OCI-LY1 (cell line): ENCODE measurements around the gene LAPTM5.

Source experiments
- H2AFZ ChIP-seq: fragments of 200-600 bp; sonication (generic), shearing (Covaris generic); 2 replicates; pipeline ENCODE4 v1.6.0; 2014; ENCODE audit warnings: antibody characterized with exemption, mild to moderate bottlenecking, low read length
- H3F3A ChIP-seq: fragments of 200-600 bp; sonication (generic), shearing (Covaris generic); 2 replicates; pipeline ENCODE4 v1.6.0; 2014; ENCODE audit warnings: mild to moderate bottlenecking, antibody characterized with exemption, low read length, moderate library complexity; ENCODE audit not compliant: insufficient read depth
- H3K27ac ChIP-seq: fragments of 200-600 bp; sonication (generic); 2 replicates; pipeline ENCODE4 v1.5.1; 2014; ENCODE audit warnings: low read length, mixed run types, mild to moderate bottlenecking, low read depth; ENCODE audit not compliant: poor library complexity, severe bottlenecking
- H3K27me3 ChIP-seq: fragments of 200-600 bp; sonication (generic); 2 replicates; pipeline ENCODE4 v1.6.0; 2014; ENCODE audit warnings: antibody characterized with exemption, mild to moderate bottlenecking, low read length, moderate library complexity; ENCODE audit not compliant: insufficient read depth
- H3K36me3 ChIP-seq: fragments of 200-600 bp; sonication (generic); 2 replicates; pipeline ENCODE4 v1.6.1; 2014; ENCODE audit warnings: mild to moderate bottlenecking, antibody characterized with exemption, low read length, moderate library complexity, mixed read lengths; ENCODE audit not compliant: insufficient read depth
- H3K4me1 ChIP-seq: fragments of 200-600 bp; sonication (generic); 2 replicates; pipeline ENCODE4 v1.5.1; 2014; ENCODE audit warnings: mild to moderate bottlenecking, low read length, moderate library complexity; ENCODE audit not compliant: insufficient read depth, severe bottlenecking
- H3K4me2 ChIP-seq: fragments of 200-600 bp; sonication (generic), shearing (Covaris generic); 2 replicates; pipeline ENCODE4 v1.6.1; 2014; ENCODE audit warnings: low read length
- H3K4me3 ChIP-seq: fragments of 200-600 bp; sonication (generic); 2 replicates; pipeline ENCODE4 v1.5.1; 2014; ENCODE audit warnings: low read length, low read depth, mild to moderate bottlenecking, mixed read lengths; ENCODE audit not compliant: poor library complexity, severe bottlenecking
- H3K79me2 ChIP-seq: fragments of 200-600 bp; shearing (Covaris generic); 2 replicates; pipeline ENCODE4 v1.6.1; 2016; ENCODE audit warnings: mixed run types, low read length, mixed read lengths; ENCODE audit not compliant: insufficient read depth
- H3K9ac ChIP-seq: fragments of 200-600 bp; sonication (generic), shearing (Covaris generic); 2 replicates; pipeline ENCODE4 v1.6.1; 2014; ENCODE audit warnings: mild to moderate bottlenecking, low read length, mixed read lengths
- H3K9me2 ChIP-seq: fragments of 200-600 bp; sonication (generic), shearing (Covaris generic); 2 replicates; pipeline ENCODE4 v1.6.1; 2014; ENCODE audit warnings: low read depth, mild to moderate bottlenecking, low read length, mixed read lengths
- H3K9me3 ChIP-seq: fragments of 200-600 bp; shearing (Covaris generic); 2 replicates; pipeline ENCODE4 v1.6.1; 2014; ENCODE audit warnings: low read length, mixed read lengths
- H4K20me1 ChIP-seq: fragments of 200-600 bp; sonication (generic), shearing (Covaris generic); 2 replicates; pipeline ENCODE4 v1.6.0; 2016; ENCODE audit warnings: mild to moderate bottlenecking, low read length; ENCODE audit not compliant: insufficient read depth
- CTCF ChIP-seq: fragments of 200-600 bp; sonication (generic), shearing (Covaris generic); IDR thresholded peaks from 2 replicates; pipeline ENCODE4 v1.5.1; 2017; ENCODE audit warnings: mild to moderate bottlenecking, antibody characterized with exemption, low read length, moderate library complexity, mixed read lengths
- EZH2 ChIP-seq: fragments of 200-600 bp; sonication (generic), shearing (Covaris generic); IDR thresholded peaks from 2 replicates; pipeline ENCODE4 v1.8.0; 2017; ENCODE audit warnings: borderline replicate concordance, mixed run types, mild to moderate bottlenecking, antibody characterized with exemption, low read length, moderate library complexity, mixed read lengths

Gene LAPTM5

DNA sequence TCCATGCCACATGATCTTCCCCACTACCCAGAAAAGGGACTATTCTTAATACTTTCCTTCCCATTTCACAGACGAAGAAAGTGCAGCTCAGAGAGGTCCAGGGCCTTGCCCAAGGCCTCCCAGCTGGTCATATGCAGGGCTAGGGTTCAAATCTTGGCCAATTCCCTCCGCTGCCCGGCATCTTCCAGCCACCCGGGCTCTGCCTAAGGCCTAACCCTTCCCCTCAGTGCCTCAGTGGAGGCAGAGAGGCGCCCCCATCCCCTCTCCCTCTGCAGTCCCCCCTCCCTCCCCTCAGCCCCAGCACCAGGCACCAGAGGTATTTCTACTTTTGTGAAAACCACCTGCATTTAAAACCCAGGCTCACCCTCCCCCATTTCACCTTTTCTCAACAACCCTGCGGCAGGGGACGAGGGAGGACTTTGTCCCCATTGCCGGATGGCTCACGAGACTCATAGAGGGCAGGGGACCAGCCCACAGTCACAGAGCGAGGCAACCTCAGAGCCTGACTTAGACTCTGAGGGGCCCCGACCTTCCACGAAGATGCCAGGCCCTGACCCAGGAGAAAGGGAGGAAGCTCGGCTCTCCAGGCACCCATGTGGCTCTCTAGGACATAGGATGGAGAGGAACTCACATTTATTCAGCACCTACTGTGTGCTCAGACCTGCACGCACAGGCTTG, 12.3 kb downstream of the LAPTM5 start:
- Histone ChIP-seq H3K9me3 (no peaks in the 10 kb centered on the region), H3F3A (no peaks in the 10 kb centered on the region), H3K79me2 (no peaks in the 10 kb centered on the region), H3K27me3 (peaks cover 5% of the 10 kb centered on the region; the same call in 1 of the 2 replicates), H3K4me1 (peaks cover 63% of the 10 kb centered on the region), H3K9me2 (no peaks in the 10 kb centered on the region), H3K27ac (no peak overlapping the region), H4K20me1 (no peaks in the 10 kb centered on the region), H3K9ac (no peak overlapping the region), H2AFZ (no peak overlapping the region), H3K4me3 (no peak overlapping the region), H3K4me2 (no peak overlapping the region), H3K36me3 (peaks cover 13% of the 10 kb centered on the region; the same call in 1 of the 2 replicates)
- no peak for TF ChIP-seq EZH2
- TF ChIP-seq CTCF, result no peak

DNA sequence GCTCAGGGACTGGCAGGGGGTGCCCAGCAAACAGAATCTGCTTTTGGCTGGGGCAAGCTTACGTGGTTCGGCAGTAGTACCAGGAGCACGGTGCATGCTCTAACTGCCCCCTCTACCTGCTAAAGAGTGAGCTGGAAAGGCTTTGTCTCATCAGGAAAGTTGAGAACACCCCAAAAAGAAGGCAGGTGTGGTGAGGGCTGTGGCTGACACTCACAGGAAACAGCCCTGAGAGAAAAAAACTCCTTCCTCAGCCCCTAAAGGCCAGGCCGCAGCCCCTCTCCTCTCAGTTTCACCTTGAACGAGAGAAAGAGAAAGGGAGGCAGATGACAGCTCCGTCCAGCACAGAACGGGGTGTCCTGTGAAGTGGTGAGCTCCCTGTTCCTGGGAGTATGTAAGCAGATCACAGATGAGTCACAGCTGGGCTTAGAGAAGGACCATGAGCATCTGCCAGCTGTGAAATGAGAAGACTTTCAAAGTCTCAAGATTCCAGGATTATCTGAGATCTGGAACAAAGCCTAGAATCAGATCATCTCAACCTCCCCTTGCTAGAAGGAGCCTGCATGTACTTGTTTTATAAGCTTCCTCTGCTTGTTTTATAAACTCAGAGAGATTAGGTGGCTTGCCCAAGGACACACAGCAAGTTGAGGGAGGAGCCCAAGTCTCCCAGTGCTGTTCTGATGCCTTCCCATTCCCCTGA, 13.4 kb downstream of the LAPTM5 start:
- Histone ChIP-seq H3K27ac (peak overlapping the region; percentile 53), H3K4me2 (peak overlapping the region; percentile 20; the same call in 1 of the 2 replicates), H3K36me3 (peaks cover 18% of the 10 kb centered on the region), H3K79me2 (no peaks in the 10 kb centered on the region), H3K9me3 (no peaks in the 10 kb centered on the region), H3K9ac (no peak overlapping the region), H3K27me3 (peaks cover 5% of the 10 kb centered on the region; the same call in 1 of the 2 replicates), H3F3A (no peaks in the 10 kb centered on the region), H3K9me2 (no peaks in the 10 kb centered on the region), H2AFZ (no peak overlapping the region), H4K20me1 (no peaks in the 10 kb centered on the region), H3K4me1 (peaks cover 52% of the 10 kb centered on the region), H3K4me3 (no peak overlapping the region)
- TF ChIP-seq EZH2 (no peak), CTCF (no peak)

DNA sequence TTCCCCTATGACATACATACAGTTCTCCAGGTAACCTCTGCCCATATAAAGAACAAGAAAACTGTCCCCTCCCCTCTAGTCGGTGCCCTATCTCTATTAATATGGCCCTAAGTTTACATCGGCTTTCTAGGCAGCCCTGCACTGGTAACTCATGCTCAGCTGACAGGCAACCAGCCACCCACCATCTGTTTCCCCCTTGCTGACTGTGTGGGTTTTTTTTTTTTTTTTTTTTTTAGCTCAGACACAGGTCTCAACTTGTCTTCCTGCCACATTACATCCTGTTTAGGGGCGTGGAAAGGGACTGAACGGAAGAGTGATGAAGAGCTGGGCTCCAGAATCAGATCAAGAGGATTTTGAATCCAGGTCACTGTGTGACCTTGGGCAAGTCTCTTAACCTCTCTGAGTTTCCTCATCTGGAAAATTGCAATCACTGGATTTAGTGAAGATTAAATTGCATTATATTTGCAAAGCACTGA, 14.0 kb downstream of the LAPTM5 start:
- Histone ChIP-seq H4K20me1 (no peaks in the 10 kb centered on the region), H2AFZ (no peak overlapping the region), H3K79me2 (no peaks in the 10 kb centered on the region), H3K9me2 (no peaks in the 10 kb centered on the region), H3K27me3 (peaks cover 5% of the 10 kb centered on the region; the same call in 1 of the 2 replicates), H3K9me3 (no peaks in the 10 kb centered on the region), H3K27ac (peak overlapping the region; percentile 53), H3K4me3 (no peak overlapping the region), H3K36me3 (peaks cover 24% of the 10 kb centered on the region), H3K9ac (no peak overlapping the region), H3K4me1 (peaks cover 46% of the 10 kb centered on the region), H3F3A (no peaks in the 10 kb centered on the region), H3K4me2 (peak overlapping the region; percentile 20; the same call in 1 of the 2 replicates)
- TF ChIP-seq CTCF (no peak), EZH2 (no peak)
